Measurements from ENCODE around the gene GUCY1A1.

GUCY1A1 gene

GRCh38 chr4:155694100-155694785 lies 27.6 kb downstream of the GUCY1A1 start:
- DNase-seq, result no peak

- no peak for DNase-seq
These were observed 29.6 kb downstream of the GUCY1A1 start for GRCh38 chr4:155696226-155696625.

- no peak for DNase-seq
These were observed 30.1 kb downstream of the GUCY1A1 start for GRCh38 chr4:155696726-155697125.

- no peak for DNase-seq
These were observed 35.2 kb downstream of the GUCY1A1 start for GRCh38 chr4:155701827-155702226.

GRCh38 chr4:155703486-155704247 lies 37.0 kb downstream of the GUCY1A1 start:
- no peak for DNase-seq

- no peak for DNase-seq
These were observed 38.3 kb downstream of the GUCY1A1 start for GRCh38 chr4:155704841-155705404.

GRCh38 chr4:155705664-155706063 lies 39.0 kb downstream of the GUCY1A1 start:
- DNase-seq, result no peak

GRCh38 chr4:155706147-155706546 lies 39.5 kb downstream of the GUCY1A1 start:
- DNase-seq, result no peak

GRCh38 chr4:155707251-155707650 lies 40.6 kb downstream of the GUCY1A1 start:
- no peak for DNase-seq

- DNase-seq, result no peak
These were observed 42.1 kb downstream of the GUCY1A1 start for GRCh38 chr4:155708782-155709181.

GRCh38 chr4:155709918-155710317 lies 43.3 kb downstream of the GUCY1A1 start:
- no peak for DNase-seq

GRCh38 chr4:155711556-155711955 lies 44.9 kb downstream of the GUCY1A1 start:
- DNase-seq, result no peak

- DNase-seq, result no peak
These were observed 46.2 kb downstream of the GUCY1A1 start for GRCh38 chr4:155712846-155713245.

- DNase-seq, result no peak
These were observed 47.3 kb downstream of the GUCY1A1 start for GRCh38 chr4:155713911-155714310.

GRCh38 chr4:155722336-155722735 lies 55.7 kb downstream of the GUCY1A1 start:
- DNase-seq, result no peak

- DNase-seq, result no peak
These were observed 56.3 kb downstream of the GUCY1A1 start for GRCh38 chr4:155722816-155723499.

GRCh38 chr4:155724731-155725130 lies 58.1 kb downstream of the GUCY1A1 start:
- no peak for DNase-seq

GRCh38 chr4:155734065-155734464 lies 67.4 kb downstream of the GUCY1A1 start:
- no peak for DNase-seq

GRCh38 chr4:155734951-155735350 lies 68.3 kb downstream of the GUCY1A1 start:
- DNase-seq, result no peak

GRCh38 chr4:155735496-155735895 lies 68.8 kb downstream of the GUCY1A1 start:
- no peak for DNase-seq

GRCh38 chr4:155738548-155738947 lies 71.9 kb downstream of the GUCY1A1 start:
- DNase-seq, result no peak

GRCh38 chr4:155741546-155741945 lies 74.9 kb downstream of the GUCY1A1 start:
- DNase-seq, result no peak

GRCh38 chr4:155742310-155743015 lies 75.8 kb downstream of the GUCY1A1 start:
- no peak for DNase-seq

Measured in NCI-H2081 treated with DMSO at 0.1 percent for 48 hours (cell line).